BE2C (cell line): ENCODE measurements around the gene PTPRR.

Source experiments
- DNase-seq: peaks from one replicate; pipeline ENCODE4 v3.0.0-alpha.2; 2020
- H3K27me3 ChIP-seq: fragments of 250-450 bp; sonication (Bioruptor Pico); 2 replicates; pipeline ENCODE4 v1.5.1; 2020; ENCODE audit warnings: mild to moderate bottlenecking
- H3K36me3 ChIP-seq: fragments of 250-450 bp; sonication (Bioruptor Pico); 2 replicates; pipeline ENCODE4 v1.5.1; 2020; ENCODE audit warnings: mild to moderate bottlenecking
- H3K4me1 ChIP-seq: fragments of 250-450 bp; sonication (Bioruptor Pico); 2 replicates; pipeline ENCODE4 v1.5.1; 2020
- H3K4me3 ChIP-seq: 2 replicates; pipeline ENCODE4 v1.5.1; 2011; ENCODE audit warnings: low read depth, low read length
- H3K9me3 ChIP-seq: fragments of 250-450 bp; sonication (Bioruptor Pico); 2 replicates; pipeline ENCODE4 v1.5.1; 2020
- TF ChIP-seq, protein P1 (sequence below): IDR thresholded peaks from 2 replicates; pipeline ENCODE4 v1.5.1; 2012; ENCODE audit warnings: mild to moderate bottlenecking, low read depth, low read length

PTPRR gene

DNA sequence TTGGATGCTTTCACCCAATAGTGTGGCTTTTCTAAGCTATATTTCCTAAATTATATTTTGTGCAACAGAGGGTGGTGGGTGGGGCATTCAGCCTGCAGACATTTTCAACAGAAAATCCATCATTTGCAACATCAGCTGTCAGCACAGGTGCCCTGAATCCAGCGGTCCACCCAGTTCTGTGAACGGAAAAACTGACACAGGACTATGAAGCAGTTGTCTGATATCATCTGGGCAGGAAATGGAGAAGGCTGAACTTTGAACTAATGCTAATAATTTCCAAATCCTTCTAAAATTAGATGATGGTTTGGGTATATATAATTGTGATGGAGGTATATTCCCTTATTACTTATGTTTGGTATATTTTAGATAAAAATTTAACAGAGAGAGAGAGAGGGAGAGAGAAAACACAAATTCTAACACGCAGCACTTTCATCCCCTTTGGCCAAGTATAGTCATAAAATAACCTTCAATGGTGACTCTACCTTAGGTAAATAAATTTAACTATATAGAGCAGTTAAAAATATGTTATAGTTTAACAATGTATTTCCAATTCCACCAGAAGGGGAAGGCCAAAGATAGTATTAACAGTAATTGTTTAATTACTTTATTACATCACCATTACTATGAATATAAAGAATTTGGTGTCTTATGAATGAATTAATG lies 225.0 kb downstream of the PTPRR start:
- Histone ChIP-seq H3K4me3 (no peak overlapping the region), H3K9me3 (no peaks in the 10 kb centered on the region), H3K4me1 (peaks cover 6% of the 10 kb centered on the region; the same call in 1 of the 2 replicates), H3K27me3 (no peaks in the 10 kb centered on the region), H3K36me3 (peaks cover 11% of the 10 kb centered on the region)
- TF ChIP-seq, protein P1, sequence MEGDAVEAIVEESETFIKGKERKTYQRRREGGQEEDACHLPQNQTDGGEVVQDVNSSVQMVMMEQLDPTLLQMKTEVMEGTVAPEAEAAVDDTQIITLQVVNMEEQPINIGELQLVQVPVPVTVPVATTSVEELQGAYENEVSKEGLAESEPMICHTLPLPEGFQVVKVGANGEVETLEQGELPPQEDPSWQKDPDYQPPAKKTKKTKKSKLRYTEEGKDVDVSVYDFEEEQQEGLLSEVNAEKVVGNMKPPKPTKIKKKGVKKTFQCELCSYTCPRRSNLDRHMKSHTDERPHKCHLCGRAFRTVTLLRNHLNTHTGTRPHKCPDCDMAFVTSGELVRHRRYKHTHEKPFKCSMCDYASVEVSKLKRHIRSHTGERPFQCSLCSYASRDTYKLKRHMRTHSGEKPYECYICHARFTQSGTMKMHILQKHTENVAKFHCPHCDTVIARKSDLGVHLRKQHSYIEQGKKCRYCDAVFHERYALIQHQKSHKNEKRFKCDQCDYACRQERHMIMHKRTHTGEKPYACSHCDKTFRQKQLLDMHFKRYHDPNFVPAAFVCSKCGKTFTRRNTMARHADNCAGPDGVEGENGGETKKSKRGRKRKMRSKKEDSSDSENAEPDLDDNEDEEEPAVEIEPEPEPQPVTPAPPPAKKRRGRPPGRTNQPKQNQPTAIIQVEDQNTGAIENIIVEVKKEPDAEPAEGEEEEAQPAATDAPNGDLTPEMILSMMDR = no peak
- no peak for DNase-seq

DNA sequence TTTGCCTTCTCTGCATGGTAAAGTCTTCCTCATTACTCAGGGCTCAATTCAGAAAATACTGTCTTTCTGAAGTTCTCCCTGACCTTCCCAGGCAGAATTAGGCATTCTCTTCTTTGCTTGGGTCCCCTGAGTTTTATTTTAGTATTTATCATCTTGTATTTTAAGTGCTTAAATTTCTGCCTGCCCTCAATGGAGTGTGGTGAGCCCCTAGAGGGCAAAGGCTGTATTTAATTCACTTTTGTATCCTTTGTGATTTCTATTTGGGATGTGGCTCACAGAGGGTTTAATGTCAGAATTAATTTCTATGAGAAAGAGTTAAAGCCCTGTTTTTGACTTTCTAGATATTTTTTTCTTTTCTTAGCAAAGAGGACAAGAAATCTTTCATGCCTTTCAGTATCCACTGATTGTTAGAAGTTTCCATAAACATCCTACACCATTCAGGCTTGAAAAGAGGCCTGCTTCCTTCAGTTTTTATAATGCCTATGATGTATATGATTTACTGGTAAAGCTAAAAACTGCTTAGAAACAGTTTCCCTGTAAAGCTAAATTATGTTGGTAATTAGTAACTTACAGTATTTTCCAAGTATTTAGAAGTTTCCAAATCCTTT lies 227.8 kb downstream of the PTPRR start:
- Histone ChIP-seq H3K9me3 (no peaks in the 10 kb centered on the region), H3K36me3 (peaks cover 12% of the 10 kb centered on the region), H3K4me1 (peaks cover 6% of the 10 kb centered on the region; the same call in 1 of the 2 replicates), H3K4me3 (no peak overlapping the region), H3K27me3 (no peaks in the 10 kb centered on the region)
- DNase-seq = no peak
- TF ChIP-seq, protein P1 = peak; percentile 54

DNA sequence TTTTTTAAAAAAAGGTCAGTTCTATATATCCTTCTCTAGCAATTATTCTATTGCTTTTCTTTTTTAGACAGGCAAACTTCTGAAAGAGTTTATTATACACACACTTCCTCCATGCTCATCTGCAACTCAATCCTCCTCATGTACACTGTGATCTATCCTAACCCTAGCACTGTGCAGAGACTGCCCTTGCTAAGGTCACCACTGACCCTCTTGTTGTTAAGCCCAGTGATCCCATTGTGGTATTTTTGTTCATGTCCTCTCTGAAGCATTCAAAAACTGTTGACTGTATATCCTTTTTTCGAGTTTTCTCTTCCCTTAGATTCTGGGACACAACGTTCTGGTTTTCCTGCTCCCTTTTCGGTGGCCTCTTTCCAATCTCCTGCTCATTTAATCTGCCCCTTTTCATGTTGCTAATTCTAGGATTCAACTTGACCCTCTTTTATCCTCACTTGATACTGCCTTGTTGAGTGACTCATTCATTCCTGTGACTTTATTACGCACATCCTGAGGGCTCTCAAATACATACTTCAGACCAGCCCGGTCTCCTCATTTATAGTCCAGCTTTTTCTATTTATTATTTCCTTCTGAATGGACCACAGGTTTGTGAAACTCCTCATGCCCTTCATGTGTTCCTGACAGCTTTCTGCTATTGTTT lies 229.4 kb downstream of the PTPRR start:
- DNase-seq = no peak
- Histone ChIP-seq H3K36me3 (peaks cover 8% of the 10 kb centered on the region), H3K9me3 (no peaks in the 10 kb centered on the region), H3K4me1 (peaks cover 6% of the 10 kb centered on the region; the same call in 1 of the 2 replicates), H3K27me3 (no peaks in the 10 kb centered on the region), H3K4me3 (no peak overlapping the region)
- TF ChIP-seq, protein P1 = no peak

DNA sequence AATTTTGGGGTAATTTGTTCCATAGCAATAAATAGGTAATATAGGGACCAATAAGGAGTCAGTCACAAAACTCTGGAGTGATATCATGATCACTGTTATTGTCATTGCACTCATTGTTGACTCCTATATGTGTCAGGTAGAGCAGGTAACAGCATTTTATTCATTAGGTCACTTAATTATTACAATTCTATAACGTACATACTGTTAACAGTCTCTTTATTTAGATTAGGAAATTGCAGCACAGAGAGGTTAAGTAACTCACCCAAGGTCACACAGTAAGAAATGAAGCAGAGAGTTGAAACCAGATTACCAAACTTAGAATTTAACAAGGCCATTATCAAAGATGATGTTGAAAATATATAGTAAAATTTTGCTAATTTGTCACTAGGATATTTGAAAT lies 233.6 kb downstream of the PTPRR start:
- no peak for DNase-seq
- H3K27me3 ChIP-seq = no peaks in the 10 kb centered on the region
- no peak overlapping the region for H3K4me3 ChIP-seq
- no peaks in the 10 kb centered on the region for H3K4me1 ChIP-seq
- H3K36me3 ChIP-seq = peaks cover 26% of the 10 kb centered on the region
- TF ChIP-seq, protein P1 = no peak
- no peaks in the 10 kb centered on the region for H3K9me3 ChIP-seq

DNA sequence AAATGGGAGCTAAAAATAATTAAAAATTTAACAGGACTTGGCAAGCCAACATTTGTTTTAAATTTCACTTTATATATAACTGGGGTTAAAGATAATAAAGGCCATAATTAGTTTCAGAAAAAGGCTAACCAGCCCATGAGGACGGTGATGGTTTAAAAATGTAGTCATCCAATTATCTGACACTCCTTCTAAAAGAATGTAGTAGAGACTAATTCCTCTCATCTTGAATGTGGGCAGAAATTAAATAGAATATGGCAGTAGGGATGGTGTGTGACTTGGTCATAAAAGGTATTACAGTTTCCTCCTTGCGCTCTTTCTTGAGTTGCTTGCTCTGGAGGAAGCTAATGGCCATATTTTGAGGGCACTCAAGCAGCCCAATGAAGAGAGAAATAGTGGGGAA lies 234.2 kb downstream of the PTPRR start:
- Histone ChIP-seq H3K4me1 (no peaks in the 10 kb centered on the region), H3K27me3 (no peaks in the 10 kb centered on the region), H3K9me3 (no peaks in the 10 kb centered on the region), H3K4me3 (no peak overlapping the region), H3K36me3 (peaks cover 27% of the 10 kb centered on the region)
- TF ChIP-seq, protein P1 = no peak
- no peak for DNase-seq

DNA sequence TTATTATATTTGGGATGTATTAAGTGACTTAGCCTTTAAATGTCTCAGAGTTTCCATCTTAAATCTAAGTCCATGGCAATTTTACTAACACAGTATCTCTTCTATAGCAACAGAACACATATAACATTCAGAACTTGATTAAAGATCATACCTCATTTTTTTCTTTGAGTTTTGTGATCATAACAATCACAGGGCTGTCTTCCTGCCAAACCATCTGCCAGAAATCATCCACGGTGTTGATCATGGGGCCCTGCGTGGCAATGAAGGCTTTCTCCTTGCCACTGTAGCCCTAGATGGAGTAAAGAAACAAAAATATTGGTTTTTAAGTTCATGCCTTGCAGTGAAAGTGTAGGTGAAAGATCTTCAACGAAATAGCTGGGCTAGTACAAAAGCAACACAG lies 236.6 kb downstream of the PTPRR start:
- peaks cover 39% of the 10 kb centered on the region for H3K36me3 ChIP-seq
- no peaks in the 10 kb centered on the region for H3K4me1 ChIP-seq
- DNase-seq = no peak
- TF ChIP-seq, protein P1 = no peak
- no peaks in the 10 kb centered on the region for H3K27me3 ChIP-seq
- H3K9me3 ChIP-seq = no peaks in the 10 kb centered on the region
- H3K4me3 ChIP-seq = no peak overlapping the region
